ENCODE measurements around the gene LCAT. TPM values are rescaled to one million over a fixed set of nuclear protein-coding genes. Genes with fewer than 3 reads are reported as not detected.

Gene LCAT
- total and polyA plus RNA-seq, 2 experiments from 2014 or later, result 13.7 to 18.9 TPM

DNA sequence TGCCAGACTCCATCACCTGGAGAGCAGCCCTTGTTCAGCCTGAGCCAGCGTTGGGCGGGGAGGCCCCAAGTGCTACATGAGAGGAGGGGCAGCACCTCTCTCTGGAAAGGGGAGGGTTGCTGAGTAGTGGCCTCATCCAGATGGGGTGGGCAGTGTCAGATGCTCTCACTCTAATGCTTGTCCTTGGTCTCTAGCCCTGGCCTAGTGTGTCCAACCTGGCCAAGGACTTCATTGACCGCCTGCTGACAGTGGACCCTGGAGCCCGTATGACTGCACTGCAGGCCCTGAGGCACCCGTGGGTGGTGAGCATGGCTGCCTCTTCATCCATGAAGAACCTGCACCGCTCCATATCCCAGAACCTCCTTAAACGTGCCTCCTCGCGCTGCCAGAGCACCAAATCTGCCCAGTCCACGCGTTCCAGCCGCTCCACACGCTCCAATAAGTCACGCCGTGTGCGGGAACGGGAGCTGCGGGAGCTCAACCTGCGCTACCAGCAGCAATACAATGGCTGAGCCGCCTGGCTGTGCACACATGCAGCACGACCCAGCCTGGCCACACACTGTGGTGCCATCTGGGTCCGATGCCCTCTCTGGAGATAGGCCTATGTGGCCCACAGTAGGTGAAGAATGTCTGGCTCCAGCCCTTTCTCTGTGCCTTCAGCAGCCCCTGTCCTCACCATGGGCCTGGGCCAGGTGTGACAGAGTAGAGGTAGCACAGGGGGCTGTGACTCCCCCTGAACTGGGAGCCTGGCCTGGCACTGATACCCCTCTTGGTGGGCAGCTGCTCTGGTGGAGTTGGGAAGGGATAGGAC lies 16.6 kb downstream of the LCAT start:
- Histone ChIP-seq H3K9me2 (ENCODE audit: insufficient read depth) (no peaks in the 10 kb centered on the region), H3F3A (replicated peaks; ENCODE audit: low read depth) (0 out of 2 replicates have a peak, but pooled peaks cover 6% of the 10 kb centered on the region), H3K36me3 (ENCODE audit: insufficient read depth) (no peaks in the 10 kb centered on the region), H2AFZ (no peak overlapping the region), H3K4me2 (no peak overlapping the region), H3K27ac (ENCODE audit: low read depth) (no peak overlapping the region), H3K4me3 (no peak overlapping the region), H4K20me1 (replicated peaks; ENCODE audit: insufficient read depth) (no peaks in the 10 kb centered on the region; the same call in none of the 2 replicates), H3K4me1 (ENCODE audit: insufficient read depth) (peaks cover 6% of the 10 kb centered on the region; the same call in 1 of the 2 replicates), H3K79me2 (replicated peaks; ENCODE audit: insufficient read depth) (no peaks in the 10 kb centered on the region), H3K27me3 (ENCODE audit: insufficient read depth) (no peaks in the 10 kb centered on the region)
- ATAC-seq (no peak), DNase-seq (ENCODE audit: low spot score) (no peak)
- Mint-ChIP-seq H3K4me1 (peaks cover 13% of the 10 kb centered on the region), H3K27ac (no peak overlapping the region), H3K36me3 (ENCODE audit: low read depth) (peaks cover 5% of the 10 kb centered on the region; the same call in 1 of the 3 replicates), H3K27me3 (ENCODE audit: insufficient read depth, low read depth, poor library complexity) (peaks cover 14% of the 10 kb centered on the region), H3K9me3 (no peaks in the 10 kb centered on the region), H3K4me3 (no peak overlapping the region)
- no peak for TF ChIP-seq ZNF331 (CRISPR knock-in tag; IDR thresholded peaks at IDR 0.05; ENCODE audit: low read depth)
- TF ChIP-seq EZH2 (IDR thresholded peaks at IDR 0.05; ENCODE audit: low read depth, unreplicated experiment), result no peak
- TF ChIP-seq, protein P1, sequence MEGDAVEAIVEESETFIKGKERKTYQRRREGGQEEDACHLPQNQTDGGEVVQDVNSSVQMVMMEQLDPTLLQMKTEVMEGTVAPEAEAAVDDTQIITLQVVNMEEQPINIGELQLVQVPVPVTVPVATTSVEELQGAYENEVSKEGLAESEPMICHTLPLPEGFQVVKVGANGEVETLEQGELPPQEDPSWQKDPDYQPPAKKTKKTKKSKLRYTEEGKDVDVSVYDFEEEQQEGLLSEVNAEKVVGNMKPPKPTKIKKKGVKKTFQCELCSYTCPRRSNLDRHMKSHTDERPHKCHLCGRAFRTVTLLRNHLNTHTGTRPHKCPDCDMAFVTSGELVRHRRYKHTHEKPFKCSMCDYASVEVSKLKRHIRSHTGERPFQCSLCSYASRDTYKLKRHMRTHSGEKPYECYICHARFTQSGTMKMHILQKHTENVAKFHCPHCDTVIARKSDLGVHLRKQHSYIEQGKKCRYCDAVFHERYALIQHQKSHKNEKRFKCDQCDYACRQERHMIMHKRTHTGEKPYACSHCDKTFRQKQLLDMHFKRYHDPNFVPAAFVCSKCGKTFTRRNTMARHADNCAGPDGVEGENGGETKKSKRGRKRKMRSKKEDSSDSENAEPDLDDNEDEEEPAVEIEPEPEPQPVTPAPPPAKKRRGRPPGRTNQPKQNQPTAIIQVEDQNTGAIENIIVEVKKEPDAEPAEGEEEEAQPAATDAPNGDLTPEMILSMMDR (conservative IDR thresholded peaks at IDR 0.05; ENCODE audit: low read depth in 2 of 2), result no peak
- TF ChIP-seq, protein P2, sequence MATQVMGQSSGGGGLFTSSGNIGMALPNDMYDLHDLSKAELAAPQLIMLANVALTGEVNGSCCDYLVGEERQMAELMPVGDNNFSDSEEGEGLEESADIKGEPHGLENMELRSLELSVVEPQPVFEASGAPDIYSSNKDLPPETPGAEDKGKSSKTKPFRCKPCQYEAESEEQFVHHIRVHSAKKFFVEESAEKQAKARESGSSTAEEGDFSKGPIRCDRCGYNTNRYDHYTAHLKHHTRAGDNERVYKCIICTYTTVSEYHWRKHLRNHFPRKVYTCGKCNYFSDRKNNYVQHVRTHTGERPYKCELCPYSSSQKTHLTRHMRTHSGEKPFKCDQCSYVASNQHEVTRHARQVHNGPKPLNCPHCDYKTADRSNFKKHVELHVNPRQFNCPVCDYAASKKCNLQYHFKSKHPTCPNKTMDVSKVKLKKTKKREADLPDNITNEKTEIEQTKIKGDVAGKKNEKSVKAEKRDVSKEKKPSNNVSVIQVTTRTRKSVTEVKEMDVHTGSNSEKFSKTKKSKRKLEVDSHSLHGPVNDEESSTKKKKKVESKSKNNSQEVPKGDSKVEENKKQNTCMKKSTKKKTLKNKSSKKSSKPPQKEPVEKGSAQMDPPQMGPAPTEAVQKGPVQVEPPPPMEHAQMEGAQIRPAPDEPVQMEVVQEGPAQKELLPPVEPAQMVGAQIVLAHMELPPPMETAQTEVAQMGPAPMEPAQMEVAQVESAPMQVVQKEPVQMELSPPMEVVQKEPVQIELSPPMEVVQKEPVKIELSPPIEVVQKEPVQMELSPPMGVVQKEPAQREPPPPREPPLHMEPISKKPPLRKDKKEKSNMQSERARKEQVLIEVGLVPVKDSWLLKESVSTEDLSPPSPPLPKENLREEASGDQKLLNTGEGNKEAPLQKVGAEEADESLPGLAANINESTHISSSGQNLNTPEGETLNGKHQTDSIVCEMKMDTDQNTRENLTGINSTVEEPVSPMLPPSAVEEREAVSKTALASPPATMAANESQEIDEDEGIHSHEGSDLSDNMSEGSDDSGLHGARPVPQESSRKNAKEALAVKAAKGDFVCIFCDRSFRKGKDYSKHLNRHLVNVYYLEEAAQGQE (IDR thresholded peaks at IDR 0.05; ENCODE audit: unreplicated experiment), result no peak
- no peak for TF ChIP-seq EZH2phosphoT487 (IDR thresholded peaks at IDR 0.05; ENCODE audit: unreplicated experiment)
- TF ChIP-seq JUNB (IDR thresholded peaks at IDR 0.05; ENCODE audit: unreplicated experiment), result no peak
- TF ChIP-seq STAT1 (IDR thresholded peaks at IDR 0.05; ENCODE audit: unreplicated experiment), result no peak
- no peak for TF ChIP-seq CREB1 (CRISPR knock-in tag; IDR thresholded peaks at IDR 0.05; ENCODE audit: low read depth)
- no peak for TF ChIP-seq ZNF462 (CRISPR knock-in tag; IDR thresholded peaks at IDR 0.05)
- TF ChIP-seq ETS1 (IDR thresholded peaks at IDR 0.05), result no peak
- no peak for TF ChIP-seq ZNF114 (CRISPR knock-in tag; IDR thresholded peaks at IDR 0.05)
- TF ChIP-seq POLR2AphosphoS5 (IDR thresholded peaks at IDR 0.05; ENCODE audit: low read depth), result no peak
- no peak for TF ChIP-seq NANOG (IDR thresholded peaks at IDR 0.05; ENCODE audit: borderline replicate concordance)

Data from GM23338 (cell line).